Peyer's patch (tissue), 4 donors: ENCODE data around the gene C14orf119.

ENCODE experiments used
- POLR2A ChIP-seq, 2 donors: fragments of 450-650 bp; IDR thresholded peaks; one replicate each; pipeline ENCODE4 v1.5.1; 2017; ENCODE audit warnings: antibody characterized with exemption in 2 of 2, mild to moderate bottlenecking in 2 of 2, moderate library complexity in 2 of 2
- TF ChIP-seq, protein P1 (sequence below), 6 experiments: fragments of 450-650 bp in 4 of 6; fragments of 200-600 bp in 2 of 6; sonication (generic) in 1 of 6; IDR thresholded peaks; one replicate each; pipeline ENCODE4 v1.5.1; 2017 to 2019; ENCODE audit warnings: antibody characterized with exemption in 6 of 6, mild to moderate bottlenecking in 3 of 6, moderate library complexity in 1 of 6

DNA sequence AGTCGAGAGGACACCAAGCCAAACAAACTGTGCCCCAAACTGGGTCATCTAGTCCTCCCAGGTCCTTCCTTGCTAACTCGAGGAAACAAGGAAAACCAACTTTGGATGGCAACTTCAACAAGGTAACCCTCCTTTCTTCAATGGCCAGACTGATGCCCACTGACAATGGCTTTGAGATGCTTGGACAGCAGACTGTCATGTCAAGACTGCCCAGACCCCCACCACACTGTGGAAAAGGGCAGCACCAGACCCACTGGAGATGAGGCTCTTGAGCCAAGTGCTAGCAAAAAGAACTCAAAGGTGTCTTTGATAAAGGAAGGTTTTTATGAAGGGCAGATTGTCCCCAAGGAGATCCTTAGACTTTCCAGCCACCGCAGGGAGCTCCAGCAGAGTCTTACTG is 28.9 kb upstream of the C14orf119 start:
- TF ChIP-seq, protein P1, sequence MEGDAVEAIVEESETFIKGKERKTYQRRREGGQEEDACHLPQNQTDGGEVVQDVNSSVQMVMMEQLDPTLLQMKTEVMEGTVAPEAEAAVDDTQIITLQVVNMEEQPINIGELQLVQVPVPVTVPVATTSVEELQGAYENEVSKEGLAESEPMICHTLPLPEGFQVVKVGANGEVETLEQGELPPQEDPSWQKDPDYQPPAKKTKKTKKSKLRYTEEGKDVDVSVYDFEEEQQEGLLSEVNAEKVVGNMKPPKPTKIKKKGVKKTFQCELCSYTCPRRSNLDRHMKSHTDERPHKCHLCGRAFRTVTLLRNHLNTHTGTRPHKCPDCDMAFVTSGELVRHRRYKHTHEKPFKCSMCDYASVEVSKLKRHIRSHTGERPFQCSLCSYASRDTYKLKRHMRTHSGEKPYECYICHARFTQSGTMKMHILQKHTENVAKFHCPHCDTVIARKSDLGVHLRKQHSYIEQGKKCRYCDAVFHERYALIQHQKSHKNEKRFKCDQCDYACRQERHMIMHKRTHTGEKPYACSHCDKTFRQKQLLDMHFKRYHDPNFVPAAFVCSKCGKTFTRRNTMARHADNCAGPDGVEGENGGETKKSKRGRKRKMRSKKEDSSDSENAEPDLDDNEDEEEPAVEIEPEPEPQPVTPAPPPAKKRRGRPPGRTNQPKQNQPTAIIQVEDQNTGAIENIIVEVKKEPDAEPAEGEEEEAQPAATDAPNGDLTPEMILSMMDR (IDR thresholded peaks at IDR 0.05), result no peak
- TF ChIP-seq POLR2A (IDR thresholded peaks at IDR 0.05), result no peak
